Neural crest cell (in vitro differentiated cells): ENCODE data around the gene PRSS48. TPM values are rescaled to one million over a fixed set of nuclear protein-coding genes. Genes with fewer than 3 reads are reported as not detected.
"Not testable (repeated sequence)": the region's sequence is repeated elsewhere in the genome, so short reads cannot be mapped to it uniquely, and the experiment has no call there.

Experiments used
- DNase-seq: peaks from one replicate; pipeline ENCODE4 v3.0.0; 2021; ENCODE audit warnings: low read depth, mixed read lengths, low spot score
- H3K27ac Mint-ChIP-seq: one replicate; pipeline ENCODE4 v1.8.0; 2021; ENCODE audit warnings: mild to moderate bottlenecking, mixed read lengths; ENCODE audit not compliant: unreplicated experiment
- H3K27me3 Mint-ChIP-seq: 2 replicates; pipeline ENCODE4 v1.8.0; 2021; ENCODE audit warnings: low read depth, mild to moderate bottlenecking, mixed read lengths
- H3K36me3 Mint-ChIP-seq: 2 replicates; pipeline ENCODE4 v1.8.0; 2021; ENCODE audit warnings: low read depth, mild to moderate bottlenecking, mixed read lengths
- H3K4me1 Mint-ChIP-seq: 2 replicates; pipeline ENCODE4 v1.8.0; 2021; ENCODE audit warnings: mixed read lengths
- H3K4me3 Mint-ChIP-seq: one replicate; pipeline ENCODE4 v1.8.0; 2021; ENCODE audit warnings: mild to moderate bottlenecking, mixed read lengths
- H3K9me3 Mint-ChIP-seq: 2 replicates; pipeline ENCODE4 v1.8.0; 2021; ENCODE audit warnings: mixed read lengths
- total RNA-seq: library from RNA; stranded (reverse); gene quantifications from 2 replicates; pipeline ENCODE4 v1.2.1, GENCODE V29; 2021
- TF ChIP-seq, protein P1 (sequence below): fragments of 200-600 bp; sonication (generic); conservative IDR thresholded peaks from 2 replicates; pipeline ENCODE4 v1.5.0; 2021; ENCODE audit warnings: antibody characterized with exemption, mild to moderate bottlenecking

The PRSS48 gene
- total RNA-seq, 1 donor from 2014 or later = not detected

- no peaks in the 10 kb centered on the region for H3K9me3 Mint-ChIP-seq
- H3K4me1 Mint-ChIP-seq = no peaks in the 10 kb centered on the region
- H3K27me3 Mint-ChIP-seq = no peaks in the 10 kb centered on the region
- TF ChIP-seq, protein P1, sequence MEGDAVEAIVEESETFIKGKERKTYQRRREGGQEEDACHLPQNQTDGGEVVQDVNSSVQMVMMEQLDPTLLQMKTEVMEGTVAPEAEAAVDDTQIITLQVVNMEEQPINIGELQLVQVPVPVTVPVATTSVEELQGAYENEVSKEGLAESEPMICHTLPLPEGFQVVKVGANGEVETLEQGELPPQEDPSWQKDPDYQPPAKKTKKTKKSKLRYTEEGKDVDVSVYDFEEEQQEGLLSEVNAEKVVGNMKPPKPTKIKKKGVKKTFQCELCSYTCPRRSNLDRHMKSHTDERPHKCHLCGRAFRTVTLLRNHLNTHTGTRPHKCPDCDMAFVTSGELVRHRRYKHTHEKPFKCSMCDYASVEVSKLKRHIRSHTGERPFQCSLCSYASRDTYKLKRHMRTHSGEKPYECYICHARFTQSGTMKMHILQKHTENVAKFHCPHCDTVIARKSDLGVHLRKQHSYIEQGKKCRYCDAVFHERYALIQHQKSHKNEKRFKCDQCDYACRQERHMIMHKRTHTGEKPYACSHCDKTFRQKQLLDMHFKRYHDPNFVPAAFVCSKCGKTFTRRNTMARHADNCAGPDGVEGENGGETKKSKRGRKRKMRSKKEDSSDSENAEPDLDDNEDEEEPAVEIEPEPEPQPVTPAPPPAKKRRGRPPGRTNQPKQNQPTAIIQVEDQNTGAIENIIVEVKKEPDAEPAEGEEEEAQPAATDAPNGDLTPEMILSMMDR = no peak
- no peak for DNase-seq
- H3K36me3 Mint-ChIP-seq = peaks cover 11% of the 10 kb centered on the region
- H3K4me3 Mint-ChIP-seq = no peak overlapping the region
- no peak overlapping the region for H3K27ac Mint-ChIP-seq
Observed at GRCh38 chr4:151233600-151233999, 43.4 kb upstream of the PRSS48 start.

DNA sequence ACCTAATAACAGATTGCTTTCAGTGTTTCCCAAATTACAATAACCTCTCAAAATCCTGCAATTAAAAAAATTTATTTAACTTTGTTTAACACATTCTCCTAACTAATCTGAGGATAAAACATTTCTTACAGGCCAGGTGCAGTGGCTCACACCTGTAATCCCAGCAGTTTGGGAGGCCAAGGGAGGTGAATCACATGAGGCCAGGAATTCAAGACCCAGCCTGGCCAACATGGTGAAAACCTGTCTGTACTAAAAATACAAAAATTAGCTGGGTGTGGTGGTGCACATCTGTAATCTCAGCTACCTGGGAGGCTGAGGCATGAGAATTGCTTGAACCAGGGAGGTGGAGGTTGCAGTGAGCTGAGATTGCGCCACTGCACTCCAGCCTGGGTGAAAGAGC lies 41.6 kb upstream of the PRSS48 start:
- H3K4me1 Mint-ChIP-seq, H3K9me3 Mint-ChIP-seq, DNase-seq, H3K4me3 Mint-ChIP-seq, H3K27me3 Mint-ChIP-seq, H3K36me3 Mint-ChIP-seq, H3K27ac Mint-ChIP-seq: not testable (repeated sequence)

DNA sequence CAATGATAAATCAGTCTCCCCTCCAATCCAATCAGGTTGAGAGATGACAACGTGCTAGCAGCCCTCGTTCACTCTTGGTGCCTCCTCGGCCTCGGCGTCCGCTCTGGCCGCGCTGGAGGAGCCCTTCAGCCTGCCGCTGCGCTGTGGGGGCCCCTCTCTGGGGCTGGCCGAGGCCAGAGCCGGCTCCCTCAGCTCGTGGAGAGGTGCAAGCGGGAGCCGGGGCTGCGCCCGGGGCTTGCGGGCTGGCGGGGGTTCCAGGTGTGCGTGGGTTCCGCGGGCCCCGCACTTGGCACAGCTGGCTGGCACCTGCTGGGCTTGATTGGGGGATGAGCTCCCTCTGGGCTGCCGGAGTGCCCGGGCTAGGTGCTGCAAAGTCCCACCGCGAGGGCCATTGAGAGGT lies 40.9 kb upstream of the PRSS48 start:
- no peak for DNase-seq
- peaks cover 7% of the 10 kb centered on the region for H3K36me3 Mint-ChIP-seq
- H3K27me3 Mint-ChIP-seq = no peaks in the 10 kb centered on the region
- no peak overlapping the region for H3K4me3 Mint-ChIP-seq
- H3K9me3 Mint-ChIP-seq = no peaks in the 10 kb centered on the region
- no peaks in the 10 kb centered on the region for H3K4me1 Mint-ChIP-seq
- TF ChIP-seq, protein P1 = no peak
- H3K27ac Mint-ChIP-seq = no peak overlapping the region

DNA sequence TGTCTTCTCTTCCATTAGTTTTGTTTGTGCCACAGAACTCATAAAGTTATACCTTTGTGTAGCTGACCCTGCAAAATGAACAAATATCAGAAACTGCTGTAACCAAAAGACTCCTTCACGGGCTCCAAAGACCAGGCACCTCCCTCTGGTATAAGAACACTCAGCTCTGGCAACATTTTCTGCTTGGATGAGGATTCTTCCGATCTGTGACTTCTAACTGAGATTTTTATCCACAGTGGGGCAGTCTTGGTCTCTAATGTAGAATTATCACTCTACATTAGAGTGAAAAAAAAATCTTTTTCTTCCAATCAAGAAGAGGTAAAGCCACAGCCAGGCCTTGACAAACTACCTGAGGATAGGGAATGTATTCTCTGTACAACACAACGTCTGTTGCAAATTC lies 38.5 kb upstream of the PRSS48 start:
- Mint-ChIP-seq H3K36me3 (peaks cover 7% of the 10 kb centered on the region), H3K9me3 (no peaks in the 10 kb centered on the region), H3K27ac (no peak overlapping the region), H3K27me3 (no peaks in the 10 kb centered on the region), H3K4me3 (no peak overlapping the region), H3K4me1 (peaks cover 12% of the 10 kb centered on the region)
- no peak for DNase-seq
- TF ChIP-seq, protein P1 = no peak

- no peak overlapping the region for H3K27ac Mint-ChIP-seq
Observed at GRCh38 chr4:151239608-151240007, 37.4 kb upstream of the PRSS48 start.

GRCh38 chr4:151242305-151242704 lies 34.7 kb upstream of the PRSS48 start:
- H3K36me3 Mint-ChIP-seq = no peaks in the 10 kb centered on the region
- peak overlapping the region; percentile 84 for H3K27ac Mint-ChIP-seq
- no peaks in the 10 kb centered on the region for H3K9me3 Mint-ChIP-seq
- DNase-seq = no peak
- H3K27me3 Mint-ChIP-seq = no peaks in the 10 kb centered on the region
- no peak overlapping the region for H3K4me3 Mint-ChIP-seq
- H3K4me1 Mint-ChIP-seq = peaks cover 15% of the 10 kb centered on the region
- TF ChIP-seq, protein P1 = no peak

More at GRCh38 chr4:151239608-151240007, 37.4 kb upstream of the PRSS48 start:
- Mint-ChIP-seq H3K4me1 (peaks cover 15% of the 10 kb centered on the region), H3K36me3 (peaks cover 7% of the 10 kb centered on the region), H3K9me3 (no peaks in the 10 kb centered on the region), H3K4me3 (no peak overlapping the region), H3K27me3 (no peaks in the 10 kb centered on the region)
- TF ChIP-seq, protein P1 = no peak
- DNase-seq = no peak
